CD14-positive monocyte (primary cell): Measurements from ENCODE around the gene PRR33. TPM values are rescaled to one million over a fixed set of nuclear protein-coding genes. Genes with fewer than 3 reads are reported as not detected.

Source experiments
- DNase-seq, 3 donors: peaks; one replicate each; pipeline ENCODE4 v3.0.0-alpha.2; 2011 to 2022
- H2AFZ ChIP-seq: 2 replicates; pipeline ENCODE4 v1.6.0; 2012; ENCODE audit warnings: mild to moderate bottlenecking, low read depth, low read length, inconsistent platforms; ENCODE audit not compliant: insufficient read depth, poor library complexity, severe bottlenecking
- H3K27ac ChIP-seq, 2 donors: 1 replicate in 1 of 2; 2 replicates in 1 of 2; pipeline ENCODE4 v1.5.1; 2012 to 2013; ENCODE audit warnings: low read length in 2 of 2, control low read depth in 1 of 2, inconsistent platforms in 1 of 2, low read depth in 1 of 2, mild to moderate bottlenecking in 1 of 2
- H3K27me3 ChIP-seq, 2 donors: one replicate each; pipeline versions ENCODE4 v1.6.0 to v1.6.1; 2011 to 2013; ENCODE audit warnings: low read length in 2 of 2; ENCODE audit not compliant: control insufficient read depth in 2 of 2, insufficient read depth in 2 of 2
- H3K36me3 ChIP-seq, 2 donors: replicated peaks in 1 of 2; 1 replicate in 1 of 2; 2 replicates in 1 of 2; pipeline versions ENCODE4 v1.5.1 to v1.6.1; 2012 to 2013; ENCODE audit warnings: low read length in 2 of 2, control low read depth in 1 of 2, inconsistent platforms in 1 of 2, mild to moderate bottlenecking in 1 of 2; ENCODE audit not compliant: insufficient read depth in 2 of 2, control insufficient read depth in 1 of 2
- H3K4me1 ChIP-seq, 2 donors: 1 replicate in 1 of 2; 2 replicates in 1 of 2; pipeline versions ENCODE4 v1.5.1 to v1.6.1; 2012 to 2013; ENCODE audit warnings: low read length in 2 of 2, control low read depth in 1 of 2, inconsistent platforms in 1 of 2, mild to moderate bottlenecking in 1 of 2, moderate library complexity in 1 of 2; ENCODE audit not compliant: insufficient read depth in 2 of 2, control insufficient read depth in 1 of 2
- H3K4me2 ChIP-seq: replicated peaks from 2 replicates; pipeline ENCODE3; 2012; ENCODE audit warnings: low read length, moderate library complexity, mild to moderate bottlenecking; ENCODE audit not compliant: poor library complexity, severe bottlenecking; ENCODE audit errors: extremely low read depth
- H3K4me3 ChIP-seq, 3 experiments: fragments of 200-600 bp in 1 of 3; sonication (generic) in 1 of 3; replicated peaks in 1 of 3; 1 replicate in 2 of 3; 2 replicates in 1 of 3; pipeline ENCODE4 v1.5.1; 2011 to 2013; ENCODE audit warnings: low read length in 3 of 3, mild to moderate bottlenecking in 3 of 3, control low read depth in 2 of 3, low read depth in 2 of 3, inconsistent platforms in 1 of 3, moderate library complexity in 1 of 3
- H3K79me2 ChIP-seq: 2 replicates; pipeline ENCODE4 v1.6.0; 2012; ENCODE audit warnings: mild to moderate bottlenecking, control low read depth, inconsistent platforms, low read length, moderate library complexity; ENCODE audit not compliant: insufficient read depth
- H3K9ac ChIP-seq: 2 replicates; pipeline ENCODE4 v1.6.0; 2017; ENCODE audit warnings: low read length, mild to moderate bottlenecking; ENCODE audit not compliant: insufficient read depth, poor library complexity, severe bottlenecking
- H3K9me3 ChIP-seq, 2 donors: replicated peaks in 1 of 2; 1 replicate in 1 of 2; 2 replicates in 1 of 2; pipeline versions ENCODE4 v1.5.1 to v1.6.1; 2012 to 2013; ENCODE audit warnings: low read length in 2 of 2, control low read depth in 1 of 2; ENCODE audit not compliant: control insufficient read depth in 1 of 2, insufficient read depth in 1 of 2
- H4K20me1 ChIP-seq: 2 replicates; pipeline ENCODE4 v1.6.0; 2012; ENCODE audit warnings: mild to moderate bottlenecking, low read length, control low read depth, moderate library complexity; ENCODE audit not compliant: insufficient read depth
- H3K27ac Mint-ChIP-seq, 7 donors: one replicate each; pipeline ENCODE4 v1.8.0; 2020; ENCODE audit warnings: mild to moderate bottlenecking in 7 of 7, mixed read lengths in 7 of 7, moderate library complexity in 6 of 7, inconsistent platforms in 2 of 7
- H3K27me3 Mint-ChIP-seq, 3 donors: one replicate each; pipeline ENCODE4 v1.8.0; 2021 to 2022; ENCODE audit warnings: low read depth in 3 of 3, mild to moderate bottlenecking in 3 of 3, mixed read lengths in 3 of 3, moderate library complexity in 3 of 3, inconsistent platforms in 1 of 3
- H3K36me3 Mint-ChIP-seq, 2 donors: one replicate each; pipeline ENCODE4 v1.8.0; 2020; ENCODE audit warnings: mixed read lengths in 2 of 2, inconsistent platforms in 1 of 2, mild to moderate bottlenecking in 1 of 2
- H3K4me1 Mint-ChIP-seq: one replicate; pipeline ENCODE4 v1.8.0; 2020; ENCODE audit warnings: mild to moderate bottlenecking, mixed read lengths
- H3K4me3 Mint-ChIP-seq, 2 donors: one replicate each; pipeline ENCODE4 v1.8.0; 2020; ENCODE audit warnings: mild to moderate bottlenecking in 2 of 2, mixed read lengths in 2 of 2, moderate library complexity in 1 of 2
- H3K9me3 Mint-ChIP-seq, 7 donors: one replicate each; pipeline ENCODE4 v1.8.0; 2020 to 2022; ENCODE audit warnings: mixed read lengths in 7 of 7, mild to moderate bottlenecking in 6 of 7, moderate library complexity in 6 of 7, inconsistent platforms in 2 of 7
- CTCF ChIP-seq: fragments of 200-600 bp; IDR thresholded peaks from one replicate; pipeline ENCODE4 v1.8.0; 2022; ENCODE audit warnings: antibody characterized with exemption, mild to moderate bottlenecking
- whole genome bisulfite sequencing: methylation state at CpG from one replicate; pipeline ENCODE4 v1.1.5; 2013; ENCODE audit warnings: missing lambda C conversion rate; ENCODE audit not compliant: insufficient coverage; 5-methylcytosine and 5-hydroxymethylcytosine counted together
- intact Hi-C, 2 donors: fragments of 100-400 bp; cut with micrococcal nuclease; formaldehyde crosslinking; loops; one replicate each; pipeline versions ENCODE4 v1.15.0 to v1.15.1; 2023
- polyA plus RNA-seq, 3 donors: library from polyadenylated mRNA; depleted of rRNA in 1 of 3; unstranded in 2 of 3; stranded (reverse) in 1 of 3; fragments of 300-500 nt in 2 of 3; fragments of >200 nt in 1 of 3; fragmentation: Illumina TruSeq in 2 of 3; gene quantifications; 1 replicate in 2 of 3; 2 replicates in 1 of 3; pipeline ENCODE4 v1.2.3, GENCODE V29; 2012 to 2021

The PRR33 gene
- polyA plus RNA-seq, 3 donors, result not detected

DNA sequence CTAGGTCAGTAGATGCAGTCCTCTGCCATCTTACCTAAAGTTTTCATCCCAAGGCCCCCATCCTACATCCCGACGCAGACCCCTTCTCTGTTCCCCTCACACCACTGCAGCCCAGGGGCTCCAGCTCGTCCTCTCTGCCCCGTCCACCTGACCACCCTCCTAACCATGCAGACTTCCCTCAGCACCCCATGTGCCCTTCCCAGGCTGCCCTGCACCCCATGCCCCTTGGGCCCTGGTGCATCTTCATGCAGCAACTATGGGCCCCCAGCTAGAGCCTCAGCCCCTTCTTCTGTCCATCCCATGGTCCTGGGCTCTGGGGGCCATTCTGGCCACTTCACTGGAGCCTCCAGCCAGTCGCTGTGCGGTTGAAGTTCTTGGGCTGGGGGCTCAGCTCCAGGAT lies 2.9 kb downstream of the PRR33 start:
- Mint-ChIP-seq H3K27ac (peak overlapping the region in 1 of 7 donors; percentile 21), H3K9me3 (peaks cover 2 to 23% (median 7%) of the 10 kb centered on the region in 7 donors), H3K4me3 (peak overlapping the region in 1 of 2 donors; percentile 82), H3K27me3 (peaks cover 18 to 52% (median 24%) of the 10 kb centered on the region in 3 donors), H3K36me3 (peaks cover 3% of the 10 kb centered on the region in 2 donors), H3K4me1 (peaks cover 19% of the 10 kb centered on the region)
- TF ChIP-seq CTCF, result no peak
- Histone ChIP-seq H3K27ac (no peak overlapping the region), H3K36me3 (peaks cover 59% of the 10 kb centered on the region in 2 donors), H3K9ac (no peak overlapping the region), H3K4me1 (peaks cover 36 to 44% of the 10 kb centered on the region in 2 donors), H2AFZ (no peak overlapping the region), H3K9me3 (no peaks in the 10 kb centered on the region), H3K27me3 (peaks cover 0 to 26% of the 10 kb centered on the region in 2 donors), H3K4me2 (no peak overlapping the region), H3K79me2 (no peaks in the 10 kb centered on the region), H3K4me3 (peak overlapping the region in 1 of 3 experiments; percentile 20), H4K20me1 (peaks cover 100% of the 10 kb centered on the region)
- 20% methylated on average over 6 of the region's 6 CpGs for WGBS
- no peak for DNase-seq
- intact Hi-C loops, result loop anchor here (2.0 to 10.0 kb wide), 3 partner anchors 16 to 266 kb away; partner anchors contain the start of gene KRTAP5-6 (in 1 of the 2)

GRCh38 chr11:1888347-1888753 lies 3.3 kb downstream of the PRR33 start:
- H3K4me1 Mint-ChIP-seq, result peaks cover 19% of the 10 kb centered on the region
- H3K27ac Mint-ChIP-seq, result peak overlapping the region in 1 of 7 donors; percentile 21
- Histone ChIP-seq H4K20me1 (peaks cover 100% of the 10 kb centered on the region), H3K36me3 (peaks cover 63 to 64% of the 10 kb centered on the region in 2 donors), H3K4me1 (peaks cover 36 to 44% of the 10 kb centered on the region in 2 donors), H3K79me2 (no peaks in the 10 kb centered on the region), H3K9me3 (no peaks in the 10 kb centered on the region), H3K4me3 (no peak overlapping the region), H2AFZ (no peak overlapping the region), H3K9ac (no peak overlapping the region), H3K27me3 (peaks cover 0 to 26% of the 10 kb centered on the region in 2 donors), H3K4me2 (no peak overlapping the region), H3K27ac (no peak overlapping the region)
- peaks cover 2 to 23% (median 7%) of the 10 kb centered on the region in 7 donors for H3K9me3 Mint-ChIP-seq
- TF ChIP-seq CTCF, result no peak
- 27% methylated on average over 9 of the region's 9 CpGs for WGBS
- peak overlapping the region in 1 of 2 donors; percentile 82 for H3K4me3 Mint-ChIP-seq
- H3K36me3 Mint-ChIP-seq, result peaks cover 0 to 3% of the 10 kb centered on the region in 2 donors
- no peak for DNase-seq
- intact Hi-C loops, result loop anchor here (2.0 to 10.0 kb wide), 3 partner anchors 16 to 266 kb away; partner anchors contain the start of gene KRTAP5-6 (in 1 of the 2)
- peaks cover 18 to 52% (median 24%) of the 10 kb centered on the region in 3 donors for H3K27me3 Mint-ChIP-seq
